ENCODE measurements around the gene NR2E1.

The NR2E1 gene

GRCh38 chr6:108123946-108124345 is 41.9 kb upstream of the NR2E1 start:
- peaks cover 0 to 6% (median 0%) of the 10 kb centered on the region in 3 donors for H3K9me3 ChIP-seq
- intact Hi-C loops (cut with DNase I; ENCODE audit: low total_unique reads) = no loop called here
- H3K36me3 ChIP-seq = no peaks in the 10 kb centered on the region
- no peak overlapping the region for H3K27ac ChIP-seq
- no peak for DNase-seq
- peaks cover 0 to 68% of the 10 kb centered on the region in 2 donors for H3K27me3 ChIP-seq
- TF ChIP-seq, protein P1, sequence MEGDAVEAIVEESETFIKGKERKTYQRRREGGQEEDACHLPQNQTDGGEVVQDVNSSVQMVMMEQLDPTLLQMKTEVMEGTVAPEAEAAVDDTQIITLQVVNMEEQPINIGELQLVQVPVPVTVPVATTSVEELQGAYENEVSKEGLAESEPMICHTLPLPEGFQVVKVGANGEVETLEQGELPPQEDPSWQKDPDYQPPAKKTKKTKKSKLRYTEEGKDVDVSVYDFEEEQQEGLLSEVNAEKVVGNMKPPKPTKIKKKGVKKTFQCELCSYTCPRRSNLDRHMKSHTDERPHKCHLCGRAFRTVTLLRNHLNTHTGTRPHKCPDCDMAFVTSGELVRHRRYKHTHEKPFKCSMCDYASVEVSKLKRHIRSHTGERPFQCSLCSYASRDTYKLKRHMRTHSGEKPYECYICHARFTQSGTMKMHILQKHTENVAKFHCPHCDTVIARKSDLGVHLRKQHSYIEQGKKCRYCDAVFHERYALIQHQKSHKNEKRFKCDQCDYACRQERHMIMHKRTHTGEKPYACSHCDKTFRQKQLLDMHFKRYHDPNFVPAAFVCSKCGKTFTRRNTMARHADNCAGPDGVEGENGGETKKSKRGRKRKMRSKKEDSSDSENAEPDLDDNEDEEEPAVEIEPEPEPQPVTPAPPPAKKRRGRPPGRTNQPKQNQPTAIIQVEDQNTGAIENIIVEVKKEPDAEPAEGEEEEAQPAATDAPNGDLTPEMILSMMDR (IDR thresholded peaks at IDR 0.05) = no peak
- no peak overlapping the region for H3K4me3 ChIP-seq
- H3K4me1 ChIP-seq = peaks cover 0 to 9% (median 6%) of the 10 kb centered on the region in 4 donors

- TF ChIP-seq, protein P1 (IDR thresholded peaks at IDR 0.05) = no peak
- DNase-seq = no peak
- peaks cover 0 to 39% of the 10 kb centered on the region in 2 donors for H3K27me3 ChIP-seq
Measured at GRCh38 chr6:108127056-108127455, 38.8 kb upstream of the NR2E1 start.

GRCh38 chr6:108127826-108128225 is 38.0 kb upstream of the NR2E1 start:
- Histone ChIP-seq H3K27me3 (peaks cover 0 to 32% of the 10 kb centered on the region in 2 donors), H3K4me1 (no peaks in the 10 kb centered on the region), H3K9me3 (peaks cover 0 to 6% (median 0%) of the 10 kb centered on the region in 3 donors), H3K4me3 (no peak overlapping the region), H3K27ac (no peak overlapping the region), H3K36me3 (no peaks in the 10 kb centered on the region)
- intact Hi-C loops (cut with DNase I; ENCODE audit: low total_unique reads) = no loop called here
- TF ChIP-seq, protein P1 (IDR thresholded peaks at IDR 0.05) = no peak
- no peak for DNase-seq

More at GRCh38 chr6:108127056-108127455, 38.8 kb upstream of the NR2E1 start:
- peaks cover 0 to 6% (median 0%) of the 10 kb centered on the region in 3 donors for H3K9me3 ChIP-seq
- H3K27ac ChIP-seq = no peak overlapping the region
- no peak overlapping the region for H3K4me3 ChIP-seq
- intact Hi-C loops (cut with DNase I; ENCODE audit: low total_unique reads) = no loop called here
- H3K36me3 ChIP-seq = no peaks in the 10 kb centered on the region
- no peaks in the 10 kb centered on the region for H3K4me1 ChIP-seq

GRCh38 chr6:108130262-108130661 is 35.6 kb upstream of the NR2E1 start:
- Histone ChIP-seq H3K9me3 (no peaks in the 10 kb centered on the region), H3K36me3 (no peaks in the 10 kb centered on the region), H3K4me1 (peaks cover 0 to 11% (median 9%) of the 10 kb centered on the region in 4 donors), H3K27ac (no peak overlapping the region), H3K4me3 (no peak overlapping the region), H3K27me3 (peaks cover 0 to 9% of the 10 kb centered on the region in 2 donors)
- no peak for DNase-seq
- intact Hi-C loops (cut with DNase I; ENCODE audit: low total_unique reads) = no loop called here
- TF ChIP-seq, protein P1 (IDR thresholded peaks at IDR 0.05) = no peak

GRCh38 chr6:108132863-108133262 is 33.0 kb upstream of the NR2E1 start:
- H3K27me3 ChIP-seq = peaks cover 0 to 6% of the 10 kb centered on the region in 2 donors
- H3K4me3 ChIP-seq = no peak overlapping the region
- TF ChIP-seq, protein P1 (IDR thresholded peaks at IDR 0.05) = no peak
- peaks cover 0 to 11% (median 9%) of the 10 kb centered on the region in 4 donors for H3K4me1 ChIP-seq
- no peak overlapping the region for H3K27ac ChIP-seq
- no peak for DNase-seq
- intact Hi-C loops (cut with DNase I; ENCODE audit: low total_unique reads) = no loop called here
- no peaks in the 10 kb centered on the region for H3K9me3 ChIP-seq
- H3K36me3 ChIP-seq = no peaks in the 10 kb centered on the region

Data from tibial artery (tissue), 4 donors.